ENCODE results near the gene DDX5. TPM values are rescaled to one million over a fixed set of nuclear protein-coding genes. Genes with fewer than 3 reads are reported as not detected.

DDX5 gene
- 811 and 1,011 TPM in 2 replicates for polyA plus RNA-seq (2011; rRNA removed)
- polyA plus RNA-seq (2012; cell fraction: cytosol; rRNA removed), result 724 and 844 TPM in 2 replicates
- 1,855 and 3,100 TPM in 2 replicates for polyA plus RNA-seq (2012; cell fraction: nucleus; rRNA removed)
- polyA plus RNA-seq (2017; fragmentation: RNase III; extraction: RNeasy Plus Mini Kit Qiagen cat#74134 plus additional on column Dnase treatment), result 748 to 886 TPM (median 841 TPM) in 3 replicates
- 739 and 935 TPM in 2 replicates for polyA minus RNA-seq (2011; rRNA and poly(A)+ RNA removed)

DNA sequence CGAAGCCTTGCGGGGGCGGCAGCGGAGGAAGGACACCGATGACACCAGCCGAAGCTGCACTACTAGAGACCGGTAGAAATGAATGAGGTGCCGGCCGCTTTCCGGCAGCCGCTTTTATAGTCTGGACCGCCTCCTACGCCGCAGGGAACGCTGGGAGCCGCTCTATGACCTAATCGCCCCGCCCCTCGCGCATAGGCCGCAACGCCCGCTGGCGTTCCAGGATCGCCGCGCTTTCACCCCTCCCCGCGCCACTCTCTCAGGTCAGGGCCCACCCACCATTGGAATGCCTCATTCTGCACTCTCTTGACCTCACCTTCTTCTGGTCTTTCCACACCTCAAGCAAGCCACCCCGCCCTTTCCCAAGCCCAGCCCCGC, at the start of gene DDX5:
Gene DDX5, minus strand, starts transcription at position 89 of the 375 bp plus-strand sequence. CDS start 170 bp downstream, outside the sequence.
- H3K4me3 ChIP-seq, result peak within 1 kb of the TSS; percentile 91
- no peaks in the 10 kb centered on the region for H3K9me3 ChIP-seq
- TF ChIP-seq POLR2A (IDR thresholded peaks at IDR 0.05; ENCODE audit: low read length) (peak; percentile 100), HOXB5 (CRISPR knock-in tag; IDR thresholded peaks at IDR 0.05) (0 out of 2 replicates have a peak, but pooled peaks have one; percentile 32), FOSL2 (IDR thresholded peaks at IDR 0.05) (no peak), FOSL2 (CRISPR knock-in tag; IDR thresholded peaks at IDR 0.05) (peak; percentile 37; the same call in 1 of the 2 replicates), SMC3 (IDR thresholded peaks at IDR 0.05) (no peak), GATA3 (IDR thresholded peaks at IDR 0.05; ENCODE audit: borderline replicate concordance) (peak; percentile 28; the same call in 1 of the 2 replicates), BCL3 (IDR thresholded peaks at IDR 0.05) (peak; percentile 99), JUN (IDR thresholded peaks at IDR 0.05) (peak; percentile 94 to 98), MYC (IDR thresholded peaks at IDR 0.05; ENCODE audit: borderline replicate concordance, low read length) (peak; percentile 83), TP53 (CRISPR knock-in tag; IDR thresholded peaks at IDR 0.05) (peak; percentile 45; the same call in 1 of the 2 replicates), EP300 (IDR thresholded peaks at IDR 0.05) (no peak), CEBPB (IDR thresholded peaks at IDR 0.05) (peak; percentile 19 to 59; a peak in 1 of 4 replicates), FOSB (CRISPR knock-in tag; IDR thresholded peaks at IDR 0.05) (no peak; the same call in 1 of the 2 replicates), ZSCAN20 (CRISPR knock-in tag; IDR thresholded peaks at IDR 0.05) (no peak), ZC3H11A (IDR thresholded peaks at IDR 0.05) (no peak), ZFP36 (IDR thresholded peaks at IDR 0.05; ENCODE audit: borderline replicate concordance, partially characterized antibody) (no peak), RAD21 (conservative IDR thresholded peaks at IDR 0.05 in 1 of 2, IDR thresholded peaks at IDR 0.05 in 1 of 2) (no peak), MAZ (IDR thresholded peaks at IDR 0.05; ENCODE audit: borderline replicate concordance, low read depth, low read length) (peak; percentile 87; the same call in 1 of the 2 replicates), POLR2AphosphoS2 (conservative IDR thresholded peaks at IDR 0.05; ENCODE audit: low read length) (0 out of 2 replicates have a peak, but pooled peaks have one; percentile 28), TFCP2L1 (CRISPR knock-in tag; IDR thresholded peaks at IDR 0.05) (peak; percentile 87; the same call in 1 of the 2 replicates)
- TF ChIP-seq, protein P1, sequence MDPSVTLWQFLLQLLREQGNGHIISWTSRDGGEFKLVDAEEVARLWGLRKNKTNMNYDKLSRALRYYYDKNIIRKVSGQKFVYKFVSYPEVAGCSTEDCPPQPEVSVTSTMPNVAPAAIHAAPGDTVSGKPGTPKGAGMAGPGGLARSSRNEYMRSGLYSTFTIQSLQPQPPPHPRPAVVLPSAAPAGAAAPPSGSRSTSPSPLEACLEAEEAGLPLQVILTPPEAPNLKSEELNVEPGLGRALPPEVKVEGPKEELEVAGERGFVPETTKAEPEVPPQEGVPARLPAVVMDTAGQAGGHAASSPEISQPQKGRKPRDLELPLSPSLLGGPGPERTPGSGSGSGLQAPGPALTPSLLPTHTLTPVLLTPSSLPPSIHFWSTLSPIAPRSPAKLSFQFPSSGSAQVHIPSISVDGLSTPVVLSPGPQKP (IDR thresholded peaks at IDR 0.05; ENCODE audit: low read depth, low read length), result no peak
- TF ChIP-seq, protein P2, sequence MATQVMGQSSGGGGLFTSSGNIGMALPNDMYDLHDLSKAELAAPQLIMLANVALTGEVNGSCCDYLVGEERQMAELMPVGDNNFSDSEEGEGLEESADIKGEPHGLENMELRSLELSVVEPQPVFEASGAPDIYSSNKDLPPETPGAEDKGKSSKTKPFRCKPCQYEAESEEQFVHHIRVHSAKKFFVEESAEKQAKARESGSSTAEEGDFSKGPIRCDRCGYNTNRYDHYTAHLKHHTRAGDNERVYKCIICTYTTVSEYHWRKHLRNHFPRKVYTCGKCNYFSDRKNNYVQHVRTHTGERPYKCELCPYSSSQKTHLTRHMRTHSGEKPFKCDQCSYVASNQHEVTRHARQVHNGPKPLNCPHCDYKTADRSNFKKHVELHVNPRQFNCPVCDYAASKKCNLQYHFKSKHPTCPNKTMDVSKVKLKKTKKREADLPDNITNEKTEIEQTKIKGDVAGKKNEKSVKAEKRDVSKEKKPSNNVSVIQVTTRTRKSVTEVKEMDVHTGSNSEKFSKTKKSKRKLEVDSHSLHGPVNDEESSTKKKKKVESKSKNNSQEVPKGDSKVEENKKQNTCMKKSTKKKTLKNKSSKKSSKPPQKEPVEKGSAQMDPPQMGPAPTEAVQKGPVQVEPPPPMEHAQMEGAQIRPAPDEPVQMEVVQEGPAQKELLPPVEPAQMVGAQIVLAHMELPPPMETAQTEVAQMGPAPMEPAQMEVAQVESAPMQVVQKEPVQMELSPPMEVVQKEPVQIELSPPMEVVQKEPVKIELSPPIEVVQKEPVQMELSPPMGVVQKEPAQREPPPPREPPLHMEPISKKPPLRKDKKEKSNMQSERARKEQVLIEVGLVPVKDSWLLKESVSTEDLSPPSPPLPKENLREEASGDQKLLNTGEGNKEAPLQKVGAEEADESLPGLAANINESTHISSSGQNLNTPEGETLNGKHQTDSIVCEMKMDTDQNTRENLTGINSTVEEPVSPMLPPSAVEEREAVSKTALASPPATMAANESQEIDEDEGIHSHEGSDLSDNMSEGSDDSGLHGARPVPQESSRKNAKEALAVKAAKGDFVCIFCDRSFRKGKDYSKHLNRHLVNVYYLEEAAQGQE (IDR thresholded peaks at IDR 0.05), result 0 out of 2 replicates have a peak, but pooled peaks have one; percentile 18
- TF ChIP-seq, protein P3, sequence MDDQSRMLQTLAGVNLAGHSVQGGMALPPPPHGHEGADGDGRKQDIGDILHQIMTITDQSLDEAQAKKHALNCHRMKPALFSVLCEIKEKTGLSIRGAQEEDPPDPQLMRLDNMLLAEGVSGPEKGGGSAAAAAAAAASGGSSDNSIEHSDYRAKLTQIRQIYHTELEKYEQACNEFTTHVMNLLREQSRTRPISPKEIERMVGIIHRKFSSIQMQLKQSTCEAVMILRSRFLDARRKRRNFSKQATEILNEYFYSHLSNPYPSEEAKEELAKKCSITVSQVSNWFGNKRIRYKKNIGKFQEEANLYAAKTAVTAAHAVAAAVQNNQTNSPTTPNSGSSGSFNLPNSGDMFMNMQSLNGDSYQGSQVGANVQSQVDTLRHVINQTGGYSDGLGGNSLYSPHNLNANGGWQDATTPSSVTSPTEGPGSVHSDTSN (IDR thresholded peaks at IDR 0.05), result peak; percentile 78
- CTCF ChIA-PET, result interaction anchor here (0.6 to 4.9 kb wide), 15 partner anchors 10 to 203 kb away, joined by 3 to 42 read pairs (median 4); partner anchors contain the start of gene POLG2
- FAIRE-seq, result no peak
- peak within 1 kb of the TSS; percentile 94 for H3K4me2 ChIP-seq
- peak; percentile 97 to 99 for DNase-seq (ENCODE audit: low read depth in 1 of 2, low spot score in 1 of 2)
- WGBS (ENCODE audit: missing lambda C conversion rate), result under 1% methylated on average over 30 of the region's 31 CpGs
- H3K4me1 ChIP-seq, result peaks cover 40% of the 10 kb centered on the region
- peak; percentile 70 to 76 for ATAC-seq
- POLR2A ChIA-PET, result interaction anchor here (0.6 to 4.2 kb wide), 37 partner anchors 9 to 663 kb away, joined by 3 to 132 read pairs (median 5); partner anchors contain the start of genes MILR1, POLG2 and SMURF2
- H3K27ac ChIP-seq, result peak within 1 kb of the TSS; percentile 96 to 97

All from A549 (cell line).